SJSA1 (cell line): ENCODE data around the gene PAOX. TPM values are rescaled to one million over a fixed set of nuclear protein-coding genes. Genes with fewer than 3 reads are reported as not detected.
A peak's percentile ranks its signal among the peaks of the same experiment; 100 is the strongest.
"Not testable (repeated sequence)": the region's sequence is repeated elsewhere in the genome, so short reads cannot be mapped to it uniquely, and the experiment has no call there.

Experiments used
- DNase-seq, 2 experiments: peaks; one replicate each; pipeline ENCODE4 v3.0.0-alpha.2; 2015 to 2020; ENCODE audit warnings: low spot score in 2 of 2, low read depth in 1 of 2
- H3K27ac ChIP-seq: fragments of 250-450 bp; sonication (Bioruptor Pico); 2 replicates; pipeline ENCODE4 v1.5.1; 2020; ENCODE audit warnings: mild to moderate bottlenecking, moderate library complexity
- H3K27me3 ChIP-seq: fragments of 250-450 bp; sonication (Bioruptor Pico); replicated peaks from 2 replicates; pipeline ENCODE4 v1.5.1; 2020; ENCODE audit warnings: mild to moderate bottlenecking, moderate library complexity
- H3K36me3 ChIP-seq: fragments of 250-450 bp; sonication (Bioruptor Pico); 2 replicates; pipeline ENCODE4 v1.5.1; 2020; ENCODE audit warnings: mild to moderate bottlenecking
- H3K4me1 ChIP-seq: fragments of 250-450 bp; sonication (Bioruptor Pico); replicated peaks from 2 replicates; pipeline ENCODE4 v1.6.1; 2021; ENCODE audit warnings: mild to moderate bottlenecking
- H3K4me3 ChIP-seq: fragments of 250-450 bp; sonication (Bioruptor Pico); 2 replicates; pipeline ENCODE4 v1.5.1; 2020; ENCODE audit warnings: mild to moderate bottlenecking
- H3K9me3 ChIP-seq: fragments of 250-450 bp; sonication (Bioruptor Pico); replicated peaks from 2 replicates; pipeline ENCODE4 v1.5.1; 2020; ENCODE audit warnings: mild to moderate bottlenecking
- total RNA-seq: library from RNA; depleted of rRNA; stranded (reverse); fragments of >200 nt; shearing (Covaris generic); gene quantifications from 2 replicates; pipeline ENCODE4 v1.2.3, GENCODE V29; 2014

PAOX gene
- total RNA-seq, 1 experiment from 2014 or later: 8.7 TPM

DNA sequence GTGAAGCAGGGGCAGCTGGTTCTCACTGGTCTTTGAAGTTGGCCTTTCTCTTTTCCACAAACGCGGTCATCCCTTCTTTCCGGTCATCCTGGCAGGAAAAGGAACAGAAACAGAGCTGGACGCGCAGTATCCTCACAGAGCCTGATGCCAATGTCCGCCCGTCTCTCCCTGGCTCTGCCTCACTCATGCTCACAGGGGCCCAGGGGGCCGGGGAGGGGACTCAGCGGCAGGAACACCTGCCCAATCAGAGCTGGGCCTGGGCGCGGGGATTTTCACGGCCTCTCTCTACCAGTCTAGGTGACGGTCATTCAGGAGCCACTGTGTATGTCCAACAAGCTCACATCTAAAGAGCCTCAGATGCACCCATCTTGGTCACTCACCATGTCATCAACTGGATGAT, 16.2 kb upstream of the PAOX start:
- no peak overlapping the region for H3K27ac ChIP-seq
- no peak for DNase-seq
- no peaks in the 10 kb centered on the region for H3K4me1 ChIP-seq
- H3K9me3 ChIP-seq: no peaks in the 10 kb centered on the region
- no peaks in the 10 kb centered on the region for H3K27me3 ChIP-seq
- H3K36me3 ChIP-seq: peaks cover 41% of the 10 kb centered on the region
- H3K4me3 ChIP-seq: no peak overlapping the region

DNA sequence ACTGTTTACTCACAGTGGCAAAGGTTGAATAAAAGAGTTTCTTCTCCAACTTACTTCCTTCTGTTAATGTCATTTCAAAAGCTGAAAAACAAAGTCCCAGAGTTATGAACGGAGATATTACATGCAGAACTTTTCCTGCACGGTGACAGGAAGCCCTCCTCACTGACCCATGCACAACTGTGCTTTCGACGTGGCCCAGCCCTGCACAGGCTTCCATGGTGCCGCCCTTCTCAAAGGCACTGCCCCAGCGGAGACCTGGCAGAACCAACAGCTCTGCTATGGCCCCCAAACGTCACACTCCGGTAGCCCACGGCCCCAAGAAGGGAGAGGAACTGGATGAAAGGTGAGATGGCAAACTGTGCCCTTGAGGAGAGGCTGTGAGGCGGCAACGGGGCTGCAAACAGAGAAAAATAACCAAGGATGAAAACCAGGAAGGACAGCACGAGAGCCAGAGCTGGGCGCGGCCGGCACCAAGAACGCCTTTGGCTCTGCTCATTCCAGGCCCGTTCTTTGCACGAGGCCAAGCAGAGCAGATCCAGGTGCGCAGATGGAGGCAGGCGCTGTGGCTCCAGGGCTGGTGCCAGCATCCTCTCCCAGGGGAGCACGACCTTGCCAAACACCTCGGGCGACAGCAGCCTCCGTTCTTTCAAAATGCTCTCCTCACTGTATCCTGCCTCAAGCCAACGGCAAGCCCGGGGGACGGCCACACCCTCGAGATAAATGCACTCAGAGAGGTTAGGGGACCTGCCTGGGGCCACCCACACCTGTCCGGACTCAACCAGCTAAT, 14.2 kb upstream of the PAOX start:
- peaks cover 57% of the 10 kb centered on the region for H3K36me3 ChIP-seq
- H3K27ac ChIP-seq: no peak overlapping the region
- H3K27me3 ChIP-seq: no peaks in the 10 kb centered on the region
- no peak overlapping the region for H3K4me3 ChIP-seq
- no peaks in the 10 kb centered on the region for H3K9me3 ChIP-seq
- DNase-seq: no peak
- H3K4me1 ChIP-seq: no peaks in the 10 kb centered on the region

DNA sequence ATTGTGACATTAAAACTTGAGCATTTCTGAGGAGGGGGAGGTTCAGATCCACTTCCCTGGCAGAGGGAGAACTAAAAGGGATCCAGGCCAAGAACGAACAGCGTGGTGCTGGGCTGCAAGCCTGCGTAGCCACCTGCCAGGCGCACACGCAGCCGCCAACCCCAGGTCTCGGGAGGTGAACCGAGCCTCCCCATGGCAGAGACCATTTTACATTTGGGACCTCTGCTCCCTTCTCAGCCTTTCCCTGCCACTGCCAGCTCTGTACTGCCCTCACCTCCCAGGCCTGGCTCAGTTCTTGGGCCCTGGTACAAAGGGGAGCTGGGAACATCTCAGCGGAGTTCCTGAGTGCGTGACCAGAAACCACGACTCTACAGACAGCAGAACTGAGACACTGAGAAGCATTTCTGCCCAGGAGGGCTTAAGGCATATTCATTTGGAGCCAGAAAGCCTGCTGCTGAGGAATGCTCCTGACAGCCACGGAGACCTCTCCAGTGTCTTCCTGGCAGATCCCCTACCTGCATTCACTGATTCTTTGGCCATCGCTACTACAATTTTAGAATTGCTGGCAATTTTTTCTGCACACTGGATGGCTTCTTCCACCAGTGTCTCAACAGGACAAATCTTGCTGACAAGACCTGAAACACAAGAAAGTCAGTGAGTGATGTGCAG, 13.5 kb upstream of the PAOX start:
- Histone ChIP-seq H3K27ac (no peak overlapping the region), H3K27me3 (no peaks in the 10 kb centered on the region), H3K9me3 (no peaks in the 10 kb centered on the region), H3K36me3 (peaks cover 64% of the 10 kb centered on the region), H3K4me3 (no peak overlapping the region), H3K4me1 (no peaks in the 10 kb centered on the region)
- no peak for DNase-seq

DNA sequence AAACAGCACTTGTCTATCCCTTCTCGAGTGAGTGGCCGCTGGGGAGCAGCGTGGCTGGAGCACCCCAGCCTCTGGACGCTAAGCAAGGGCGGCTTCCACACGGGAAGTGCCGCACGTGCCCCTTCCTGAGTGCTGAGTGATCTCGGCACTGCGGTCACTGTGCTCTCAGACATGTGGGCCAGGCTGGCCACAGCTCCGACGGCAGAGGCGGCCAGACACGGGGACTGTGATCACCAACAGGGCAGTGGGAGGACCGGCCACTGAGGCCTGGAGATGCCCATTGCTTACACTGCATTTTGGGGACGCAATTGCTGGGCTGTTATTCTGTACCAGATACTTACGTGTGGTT, 13.0 kb upstream of the PAOX start:
- Histone ChIP-seq H3K9me3 (no peaks in the 10 kb centered on the region), H3K4me3 (no peak overlapping the region), H3K27me3 (no peaks in the 10 kb centered on the region), H3K27ac (no peak overlapping the region), H3K36me3 (peaks cover 65% of the 10 kb centered on the region), H3K4me1 (no peaks in the 10 kb centered on the region)
- DNase-seq: no peak

DNA sequence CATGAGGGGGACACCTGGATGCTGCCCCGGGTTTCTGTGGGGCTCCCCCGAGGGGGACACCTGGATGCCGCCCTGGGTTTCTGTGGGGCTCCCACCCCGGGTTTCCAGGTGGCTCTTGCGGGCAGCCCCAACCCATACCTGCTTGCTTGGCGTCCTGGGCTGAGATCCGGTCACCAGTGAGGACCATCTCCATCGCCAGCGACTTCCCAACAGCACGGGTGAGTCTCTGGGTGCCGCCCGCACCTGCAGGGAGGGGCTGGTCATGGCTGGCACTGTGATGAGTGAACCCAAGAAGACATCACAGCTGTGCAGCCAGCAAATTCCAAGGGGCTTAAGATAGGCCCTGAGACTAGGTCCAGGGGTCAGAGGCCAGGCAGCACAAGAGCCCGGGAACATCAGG, 12.3 kb upstream of the PAOX start:
- H3K36me3 ChIP-seq: peaks cover 64% of the 10 kb centered on the region
- no peaks in the 10 kb centered on the region for H3K4me1 ChIP-seq
- H3K4me3 ChIP-seq: no peak overlapping the region
- H3K27me3 ChIP-seq: no peaks in the 10 kb centered on the region
- H3K27ac ChIP-seq: no peak overlapping the region
- no peaks in the 10 kb centered on the region for H3K9me3 ChIP-seq
- no peak for DNase-seq

DNA sequence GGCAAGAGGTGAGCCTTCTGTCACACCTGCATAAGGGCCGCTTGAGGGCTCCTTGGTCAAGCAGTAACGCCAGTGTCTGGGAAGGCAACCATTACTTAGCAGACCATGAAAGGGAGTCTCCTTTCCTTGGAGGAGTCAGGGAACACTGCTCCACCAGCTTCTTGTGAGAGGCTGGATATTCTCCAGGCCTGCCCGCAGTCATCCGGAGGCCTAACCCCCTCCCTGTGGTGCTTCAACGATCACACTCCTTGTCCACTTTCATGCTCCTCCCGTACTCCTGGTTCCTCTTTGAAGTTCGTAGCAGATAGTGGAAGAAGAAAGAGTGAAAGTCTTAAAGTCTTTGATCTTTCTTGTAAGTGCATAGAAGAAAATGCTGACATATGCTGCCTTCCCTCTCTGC, 11.6 kb upstream of the PAOX start:
- not testable (repeated sequence) for H3K4me3 ChIP-seq, H3K27ac ChIP-seq, H3K9me3 ChIP-seq, DNase-seq, H3K4me1 ChIP-seq, H3K27me3 ChIP-seq
- peaks cover 61% of the 10 kb centered on the region for H3K36me3 ChIP-seq

DNA sequence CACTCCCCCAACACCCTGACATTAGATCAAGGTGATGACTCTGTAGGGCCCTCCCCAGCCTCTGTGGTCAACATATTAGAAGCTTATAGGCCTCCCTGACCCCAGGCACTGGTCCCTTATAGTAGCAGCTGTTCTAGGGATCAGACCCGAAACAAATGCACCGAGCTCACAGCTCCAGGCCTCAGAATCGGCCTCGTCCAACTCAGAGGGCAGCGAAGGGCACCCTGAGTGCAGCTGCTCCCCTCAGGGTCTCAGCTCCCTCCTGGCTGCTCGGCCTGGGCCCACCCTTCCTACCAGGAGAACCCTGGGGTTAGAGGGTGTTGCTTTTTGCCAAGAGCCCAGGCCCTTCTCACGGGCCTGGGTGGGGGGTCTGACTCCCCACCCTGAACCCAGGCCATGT, 10.9 kb upstream of the PAOX start:
- Histone ChIP-seq H3K9me3 (no peaks in the 10 kb centered on the region), H3K4me3 (no peak overlapping the region), H3K27ac (no peak overlapping the region), H3K27me3 (no peaks in the 10 kb centered on the region), H3K4me1 (no peaks in the 10 kb centered on the region), H3K36me3 (peaks cover 55% of the 10 kb centered on the region)
- no peak for DNase-seq

DNA sequence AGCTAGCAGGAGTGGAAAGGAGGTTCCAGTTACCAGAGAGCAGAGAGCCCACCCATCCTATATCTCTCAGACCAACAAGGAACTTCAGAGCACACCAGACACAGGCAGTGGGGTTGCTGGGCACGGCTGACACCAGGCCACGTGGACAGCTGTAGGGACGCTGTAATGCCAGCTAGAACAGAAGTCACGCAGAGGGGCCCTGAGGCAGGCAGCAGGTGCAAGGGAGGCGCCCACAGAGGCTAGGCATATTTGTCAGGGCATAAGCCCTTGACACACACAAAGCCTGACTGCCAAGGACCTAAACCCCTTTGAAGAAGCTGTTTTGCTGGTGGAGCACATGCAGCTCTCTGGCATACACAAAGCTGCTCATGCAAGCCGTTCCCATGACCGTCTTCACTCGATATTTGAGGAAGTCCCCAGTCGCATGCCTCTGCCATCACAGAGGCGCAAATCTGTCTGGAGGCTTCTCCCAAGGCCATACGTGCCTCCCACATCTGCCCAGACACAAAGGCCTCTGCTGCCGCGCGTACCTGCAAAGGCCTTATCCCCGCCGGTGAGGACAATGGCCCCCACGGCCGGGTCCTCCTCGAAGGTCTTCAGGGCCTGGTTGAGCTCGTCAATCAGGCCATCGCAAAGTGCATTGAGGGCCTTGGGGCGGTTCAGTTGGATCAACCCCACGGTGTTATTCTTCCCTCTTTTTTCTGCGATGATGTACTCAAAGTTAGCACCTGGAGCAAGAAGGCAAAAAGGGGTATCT, 8.9 kb upstream of the PAOX start:
- no peak overlapping the region for H3K4me3 ChIP-seq
- H3K4me1 ChIP-seq: peaks cover 11% of the 10 kb centered on the region
- peaks cover 43% of the 10 kb centered on the region for H3K36me3 ChIP-seq
- H3K27ac ChIP-seq: no peak overlapping the region
- no peaks in the 10 kb centered on the region for H3K27me3 ChIP-seq
- no peaks in the 10 kb centered on the region for H3K9me3 ChIP-seq
- DNase-seq: no peak

DNA sequence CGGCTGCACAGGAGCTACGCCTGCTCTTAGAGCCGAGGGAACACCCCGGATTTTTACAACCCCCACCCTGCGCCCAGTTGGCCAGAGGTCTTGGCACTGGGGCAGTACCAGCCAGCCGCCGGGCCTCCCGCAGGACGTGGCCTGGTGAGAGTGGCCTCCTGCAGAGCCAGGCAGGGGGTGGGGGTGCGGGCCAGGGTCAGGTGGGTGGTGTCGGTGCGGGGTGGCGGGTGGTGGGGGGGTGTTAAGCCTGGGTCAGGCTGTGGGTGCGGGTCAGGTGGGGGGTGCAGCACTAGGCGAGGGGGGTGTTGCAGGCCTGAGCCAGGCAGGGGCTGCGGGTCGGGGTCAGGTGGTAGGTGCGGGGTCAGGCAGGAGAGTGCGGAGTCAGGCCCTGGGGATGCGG, 6.6 kb upstream of the PAOX start:
- no peaks in the 10 kb centered on the region for H3K9me3 ChIP-seq
- peaks cover 11% of the 10 kb centered on the region for H3K4me1 ChIP-seq
- H3K27me3 ChIP-seq: no peaks in the 10 kb centered on the region
- H3K4me3 ChIP-seq: peak overlapping the region; percentile 11; the same call in 1 of the 2 replicates
- no peak overlapping the region for H3K27ac ChIP-seq
- DNase-seq: no peak
- H3K36me3 ChIP-seq: peaks cover 27% of the 10 kb centered on the region

DNA sequence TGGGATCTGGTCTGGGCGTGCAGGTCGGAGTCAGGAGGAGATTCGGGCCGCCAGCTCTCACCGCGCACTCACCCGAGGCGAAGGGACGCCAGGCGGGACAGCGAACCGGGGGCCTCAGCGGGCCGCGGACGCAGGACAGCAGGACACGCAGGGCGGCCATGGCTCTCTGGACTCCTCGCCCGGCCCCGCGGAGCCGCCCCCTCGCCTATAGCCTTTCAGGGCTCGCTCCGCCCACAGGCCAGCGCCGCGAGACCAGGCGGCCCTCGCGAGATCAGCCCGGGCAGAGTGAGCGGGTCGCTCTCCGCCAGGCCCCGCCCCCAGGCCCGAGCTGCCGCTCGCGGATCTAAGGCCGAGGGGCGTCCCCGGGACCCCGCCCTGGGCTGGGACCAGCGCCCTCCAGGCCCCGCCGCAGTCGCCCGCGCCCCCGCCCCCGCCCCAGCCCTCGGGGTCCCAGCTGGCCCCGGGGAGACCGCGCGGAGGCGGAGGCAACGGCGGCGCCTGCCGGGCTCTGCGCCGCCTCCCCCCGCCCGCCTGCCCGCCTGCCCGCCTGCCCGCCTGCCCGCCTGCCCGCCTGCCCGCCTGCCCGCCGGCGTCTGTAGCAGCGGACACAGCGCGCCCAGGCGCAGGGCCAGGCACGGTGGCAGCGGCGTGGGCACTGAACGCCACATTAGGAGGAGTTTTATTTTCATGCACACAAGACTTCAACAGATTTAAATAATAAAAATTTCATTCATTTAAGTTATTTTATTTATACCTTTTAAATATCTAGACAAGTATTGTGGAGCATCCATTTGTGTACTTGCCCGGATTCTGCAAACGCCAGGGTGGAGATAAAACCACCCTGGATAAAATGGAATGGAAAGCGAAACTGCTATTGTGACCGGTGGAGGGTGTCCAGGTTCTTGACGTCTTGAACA, 5.6 kb upstream of the PAOX start, which contains the start of gene ECHS1:
TSS of gene ECHS1 (minus strand) at position 181 of the 917 bp plus-strand sequence. CDS start at position 160, 21 bp downstream.
- peaks cover 19% of the 10 kb centered on the region for H3K4me1 ChIP-seq
- H3K9me3 ChIP-seq: 0 out of 2 replicates have a peak, but pooled peaks cover 2% of the 10 kb centered on the region
- H3K4me3 ChIP-seq: peak within 1 kb of the TSS; percentile 81
- peaks cover 24% of the 10 kb centered on the region for H3K36me3 ChIP-seq
- H3K27me3 ChIP-seq: no peaks in the 10 kb centered on the region
- H3K27ac ChIP-seq: peak within 1 kb of the TSS; percentile 80
- peak; percentile 87 to 94 for DNase-seq

DNA sequence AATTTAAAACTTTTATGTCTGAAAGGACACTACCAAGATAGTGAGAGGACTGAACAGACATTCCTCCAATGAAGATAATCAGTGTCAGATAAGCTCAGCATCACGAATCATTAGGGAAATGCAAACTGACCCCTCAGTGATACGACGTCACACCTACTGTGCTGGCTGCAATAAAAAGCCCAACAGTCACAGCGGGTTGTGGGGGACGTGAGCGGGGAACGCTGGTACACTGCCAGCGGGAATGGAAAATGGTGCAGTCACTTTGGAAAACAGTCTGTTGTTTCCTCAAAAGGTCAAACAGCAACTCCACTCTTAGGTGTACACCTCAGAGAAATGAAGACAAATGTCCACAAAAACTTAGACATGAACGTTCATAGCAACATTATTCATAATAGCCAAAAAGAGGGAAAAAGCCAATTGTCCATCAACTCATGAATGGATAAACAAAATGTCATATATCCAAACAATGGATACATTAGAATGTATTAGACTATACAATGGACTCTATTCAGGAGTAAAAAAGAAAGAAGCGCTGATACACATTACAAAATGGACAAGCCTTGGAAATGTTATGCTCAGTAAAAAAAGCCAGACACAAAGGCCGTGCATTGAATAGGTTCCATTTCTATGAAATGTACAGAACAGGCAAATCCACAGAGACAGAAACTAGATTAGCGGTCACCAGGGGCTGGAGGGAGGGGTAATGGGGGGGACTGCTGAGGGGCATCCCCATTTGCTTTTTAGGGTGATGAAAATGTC, 3.5 kb upstream of the PAOX start:
- H3K36me3 ChIP-seq: peaks cover 10% of the 10 kb centered on the region
- no peak for DNase-seq
- H3K9me3 ChIP-seq: 0 out of 2 replicates have a peak, but pooled peaks cover 5% of the 10 kb centered on the region
- H3K27ac ChIP-seq: no peak overlapping the region
- H3K4me1 ChIP-seq: peaks cover 29% of the 10 kb centered on the region
- H3K4me3 ChIP-seq: no peak overlapping the region
- H3K27me3 ChIP-seq: no peaks in the 10 kb centered on the region

DNA sequence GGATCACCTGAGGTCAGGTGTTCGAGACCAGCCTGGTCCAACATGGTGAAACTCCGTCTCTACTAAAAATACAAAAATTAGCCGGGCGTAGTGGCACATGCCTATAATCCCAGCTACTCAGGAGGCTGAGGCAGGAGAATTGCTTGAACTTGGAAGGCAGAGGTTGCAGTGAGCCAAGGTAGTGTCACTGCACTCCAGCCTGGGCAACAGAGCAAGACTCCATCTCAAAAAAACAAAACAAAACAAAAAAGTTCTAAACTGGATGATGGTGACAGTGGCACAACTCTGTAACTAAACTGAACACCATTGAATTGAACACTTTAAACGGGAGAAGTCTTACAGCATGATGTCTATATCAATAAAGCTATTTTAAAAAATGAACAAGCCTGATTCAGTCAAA, 2.9 kb upstream of the PAOX start:
- not testable (repeated sequence) for H3K27me3 ChIP-seq, H3K36me3 ChIP-seq, H3K4me3 ChIP-seq, DNase-seq, H3K9me3 ChIP-seq, H3K27ac ChIP-seq
- H3K4me1 ChIP-seq: peaks cover 29% of the 10 kb centered on the region
